NCI-H524 (cell line): Measurements from ENCODE around the gene FIBCD1.

Source experiments
- DNase-seq, 2 experiments: peaks; one replicate each; lab custom pipeline; 2025; lab: John Stamatoyannopoulos, UW

FIBCD1 gene

GRCh38 chr9:130857864-130858738, 80.9 kb downstream of the FIBCD1 start:
- no peak for DNase-seq

- no peak for DNase-seq
These were observed 82.6 kb downstream of the FIBCD1 start for GRCh38 chr9:130856474-130856873.

- DNase-seq, result no peak
These were observed 84.2 kb downstream of the FIBCD1 start for GRCh38 chr9:130854835-130855234.

GRCh38 chr9:130854092-130854491, 85.0 kb downstream of the FIBCD1 start:
- DNase-seq, result no peak

- no peak for DNase-seq
These were observed 86.2 kb downstream of the FIBCD1 start for GRCh38 chr9:130852801-130853200.
